K562 (cell line): Measurements from ENCODE around the gene KHDC3L.

Experiments used
- CBFA2T3 ChIP-seq: fragments of 450-650 bp; IDR thresholded peaks from 2 replicates; pipeline ENCODE4 v1.6.1; 2017
- MAX ChIP-seq: sonication (generic); formaldehyde crosslinking; IDR thresholded peaks from 2 replicates; pipeline ENCODE4 v1.9.0; 2022; ENCODE audit warnings: mild to moderate bottlenecking, missing genetic modification reagents
- POLR2H ChIP-seq: IDR thresholded peaks from 2 replicates; pipeline ENCODE4 v1.6.1; 2016; ENCODE audit warnings: missing genetic modification characterization, low read depth, mild to moderate bottlenecking, control low read depth, missing compliant biosample characterization, moderate library complexity
- SMAD3 ChIP-seq: fragments of 450-650 bp; formaldehyde crosslinking; conservative IDR thresholded peaks from 2 replicates; pipeline ENCODE4 v1.4.0; 2020; ENCODE audit warnings: mild to moderate bottlenecking
- TF ChIP-seq, protein P1 (sequence below), 2 experiments: fragments of 450-650 bp; IDR thresholded peaks; 2 replicates each; pipeline ENCODE4 v1.6.1; 2016; ENCODE audit warnings: mild to moderate bottlenecking in 2 of 2, borderline replicate concordance in 1 of 2, low read depth in 1 of 2, moderate library complexity in 1 of 2

GRCh38 chr6:73329201-73329600 is 33.3 kb upstream of the KHDC3L start:
- TF ChIP-seq POLR2H (tag) (no peak), CBFA2T3 (no peak), MAX (no peak), SMAD3 (CRISPR knock-in tag) (no peak)
- TF ChIP-seq, protein P1, sequence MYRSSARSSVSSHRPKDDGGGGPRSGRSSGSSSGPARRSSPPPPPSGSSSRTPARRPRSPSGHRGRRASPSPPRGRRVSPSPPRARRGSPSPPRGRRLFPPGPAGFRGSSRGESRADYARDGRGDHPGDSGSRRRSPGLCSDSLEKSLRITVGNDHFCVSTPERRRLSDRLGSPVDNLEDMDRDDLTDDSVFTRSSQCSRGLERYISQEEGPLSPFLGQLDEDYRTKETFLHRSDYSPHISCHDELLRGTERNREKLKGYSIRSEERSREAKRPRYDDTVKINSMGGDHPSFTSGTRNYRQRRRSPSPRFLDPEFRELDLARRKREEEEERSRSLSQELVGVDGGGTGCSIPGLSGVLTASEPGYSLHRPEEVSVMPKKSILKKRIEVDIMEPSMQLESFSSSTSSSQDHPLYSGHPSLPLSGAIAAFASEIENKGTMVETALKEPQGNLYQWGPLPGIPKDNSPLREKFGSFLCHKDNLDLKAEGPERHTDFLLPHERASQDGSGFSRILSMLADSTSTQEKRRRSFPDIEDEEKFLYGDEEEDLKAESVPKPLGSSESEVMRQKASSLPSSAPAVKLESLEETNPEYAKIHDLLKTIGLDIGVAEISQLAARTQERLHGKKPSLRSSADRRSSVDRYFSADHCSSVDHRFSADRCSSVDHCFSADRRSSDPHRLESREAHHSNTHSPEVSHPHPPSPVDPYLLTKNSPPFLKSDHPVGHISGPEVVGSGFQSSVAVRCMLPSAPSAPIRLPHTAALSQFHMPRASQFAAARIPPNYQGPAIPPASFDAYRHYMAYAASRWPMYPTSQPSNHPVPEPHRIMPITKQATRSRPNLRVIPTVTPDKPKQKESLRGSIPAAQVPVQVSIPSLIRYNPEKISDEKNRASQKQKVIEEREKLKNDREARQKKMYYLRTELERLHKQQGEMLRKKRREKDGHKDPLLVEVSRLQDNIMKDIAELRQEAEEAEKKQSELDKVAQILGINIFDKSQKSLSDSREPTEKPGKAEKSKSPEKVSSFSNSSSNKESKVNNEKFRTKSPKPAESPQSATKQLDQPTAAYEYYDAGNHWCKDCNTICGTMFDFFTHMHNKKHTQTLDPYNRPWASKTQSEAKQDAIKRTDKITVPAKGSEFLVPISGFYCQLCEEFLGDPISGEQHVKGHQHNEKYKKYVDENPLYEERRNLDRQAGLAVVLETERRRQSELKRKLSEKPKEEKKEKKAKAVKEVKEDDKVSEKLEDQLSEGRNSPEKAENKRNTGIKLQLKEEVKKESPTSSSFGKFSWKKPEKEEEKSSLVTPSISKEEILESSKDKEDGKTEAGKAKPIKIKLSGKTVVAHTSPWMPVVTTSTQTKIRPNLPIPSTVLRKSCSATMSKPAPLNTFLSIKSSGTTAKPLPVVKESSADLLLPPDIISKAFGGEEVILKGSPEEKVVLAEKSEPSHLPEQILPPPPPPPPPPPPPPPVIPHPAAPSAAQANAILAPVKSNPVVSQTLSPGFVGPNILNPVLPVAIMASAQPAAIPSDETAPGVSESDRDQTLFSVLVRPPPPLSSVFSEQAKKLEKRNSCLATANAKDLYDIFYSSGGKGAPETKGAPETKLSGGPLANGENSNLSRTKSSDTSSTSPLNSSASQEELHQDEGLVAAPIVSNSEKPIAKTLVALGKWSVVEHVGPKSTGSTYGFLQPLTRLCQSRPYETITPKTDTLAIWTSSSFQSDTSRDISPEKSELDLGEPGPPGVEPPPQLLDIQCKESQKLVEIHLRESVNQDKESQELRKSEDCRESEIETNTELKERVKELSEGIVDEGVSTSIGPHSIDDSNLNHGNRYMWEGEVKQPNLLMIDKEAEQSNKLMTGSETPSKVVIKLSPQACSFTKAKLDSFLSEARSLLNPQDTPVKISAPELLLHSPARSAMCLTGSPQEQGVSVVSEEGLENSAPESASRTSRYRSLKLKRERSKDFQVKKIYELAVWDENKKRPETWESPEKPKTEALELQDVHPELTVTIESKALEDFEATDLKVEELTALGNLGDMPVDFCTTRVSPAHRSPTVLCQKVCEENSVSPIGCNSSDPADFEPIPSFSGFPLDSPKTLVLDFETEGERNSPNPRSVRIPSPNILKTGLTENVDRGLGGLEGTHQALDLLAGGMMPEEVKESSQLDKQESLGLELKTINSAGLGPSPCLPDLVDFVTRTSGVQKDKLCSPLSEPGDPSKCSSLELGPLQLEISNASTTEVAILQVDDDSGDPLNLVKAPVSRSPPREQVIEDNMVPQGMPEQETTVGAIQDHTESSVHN (IDR thresholded peaks at IDR 0.05; ENCODE audit: borderline replicate concordance in 1 of 2, low read depth in 1 of 2), result no peak
